ENCODE results near the gene KIF18B.

Gene KIF18B

DNA sequence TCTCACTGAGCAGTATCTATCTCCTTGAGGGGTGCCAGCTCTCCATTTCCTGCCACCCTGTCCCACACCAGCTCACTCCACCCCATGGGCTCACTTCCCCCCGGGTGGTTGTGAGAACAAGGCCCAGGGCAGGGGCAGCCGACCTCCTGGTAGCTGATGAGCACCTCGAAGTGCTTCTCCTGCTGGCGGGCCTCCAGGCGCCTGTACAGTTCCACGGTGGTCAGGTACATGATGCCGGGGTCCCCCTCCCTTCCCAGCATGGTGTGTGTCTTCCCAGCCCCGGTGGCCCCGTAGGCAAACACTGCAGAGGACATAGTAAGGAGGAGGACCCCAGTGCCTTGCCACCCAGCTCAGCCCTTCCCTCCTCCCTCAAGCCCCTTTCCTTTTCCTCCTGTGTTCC is 12.5 kb downstream of the KIF18B start:
- no peak for DNase-seq (ENCODE audit: low read depth)

DNA sequence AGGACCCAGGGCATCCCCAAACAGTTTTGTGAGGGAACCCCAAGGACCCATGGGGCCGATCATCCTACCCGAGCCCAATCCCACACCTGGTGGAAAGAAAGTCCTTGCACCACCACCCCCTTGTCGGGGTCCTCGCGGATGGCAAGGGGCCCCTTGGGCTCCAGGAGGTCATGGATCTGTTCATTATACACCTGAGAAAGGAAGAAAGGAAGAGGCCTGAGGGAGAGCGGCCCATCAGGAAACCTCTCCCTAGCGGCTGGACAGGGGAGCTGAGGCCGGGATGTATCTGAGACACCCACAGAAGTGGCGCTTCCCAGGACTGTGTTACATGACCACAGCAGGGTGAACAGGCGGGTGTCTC is 12.8 kb downstream of the KIF18B start:
- no peak for DNase-seq (ENCODE audit: low read depth)

DNA sequence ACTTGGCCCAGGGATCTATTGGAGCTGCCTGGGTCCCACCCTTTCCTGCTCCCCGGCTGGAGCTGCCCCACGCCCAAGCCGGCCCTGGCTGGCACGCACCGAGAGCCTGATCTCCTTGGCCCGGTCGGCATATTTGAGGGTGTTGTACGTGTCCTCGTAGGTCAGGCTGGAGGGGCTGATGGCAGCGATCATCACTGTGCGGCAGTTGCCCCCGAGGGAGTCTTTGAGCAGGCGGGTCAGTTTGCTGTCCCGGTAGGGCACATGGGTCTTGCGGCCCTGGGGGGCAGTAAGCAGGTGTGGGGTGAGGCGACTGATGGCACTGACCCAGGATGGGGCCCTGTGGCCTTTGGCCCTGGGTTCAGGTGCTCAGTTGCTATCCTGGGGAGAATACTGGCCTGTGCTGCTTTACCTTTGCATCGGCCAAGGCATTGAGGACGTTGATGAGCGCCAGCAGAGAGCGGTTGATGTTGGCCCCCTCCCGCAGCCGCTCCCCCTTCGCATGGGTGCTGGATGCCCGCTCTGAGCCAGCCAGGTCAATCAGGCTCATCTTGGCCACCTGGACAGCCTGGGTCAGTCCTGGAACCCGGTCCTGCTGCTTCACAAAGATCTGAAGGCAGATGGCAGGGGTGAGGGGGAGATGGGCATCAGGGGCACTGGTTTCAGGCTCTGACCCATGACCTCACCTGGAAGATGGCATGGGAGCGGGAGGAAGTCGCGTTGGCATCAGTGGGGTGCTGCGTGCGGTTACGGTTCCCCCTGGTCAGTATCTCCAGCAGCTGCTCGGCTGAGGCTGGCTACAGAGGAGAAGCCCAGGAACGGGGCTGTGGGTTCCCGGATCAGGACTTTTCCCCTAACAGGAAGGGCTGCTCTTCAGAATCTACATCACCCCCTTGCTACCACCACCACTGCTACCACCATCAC is 13.5 kb downstream of the KIF18B start:
- no peak for DNase-seq (ENCODE audit: low read depth)

DNA sequence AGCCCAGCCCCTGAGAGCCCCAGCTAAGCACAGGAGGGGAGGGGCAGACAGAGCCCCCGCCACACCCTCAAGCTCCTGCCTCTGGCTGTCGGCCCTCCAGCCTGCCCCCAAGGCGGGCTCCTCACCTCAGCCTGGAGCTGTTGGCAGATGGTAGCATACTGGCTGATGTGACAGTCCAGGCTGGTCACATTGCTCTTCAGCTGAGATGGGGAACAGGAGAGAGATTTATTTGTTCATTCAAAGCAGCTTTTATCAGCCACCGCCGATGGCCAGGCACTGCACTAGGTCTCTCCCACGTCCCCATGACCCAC is 14.8 kb downstream of the KIF18B start:
- no peak for DNase-seq (ENCODE audit: low read depth)

DNA sequence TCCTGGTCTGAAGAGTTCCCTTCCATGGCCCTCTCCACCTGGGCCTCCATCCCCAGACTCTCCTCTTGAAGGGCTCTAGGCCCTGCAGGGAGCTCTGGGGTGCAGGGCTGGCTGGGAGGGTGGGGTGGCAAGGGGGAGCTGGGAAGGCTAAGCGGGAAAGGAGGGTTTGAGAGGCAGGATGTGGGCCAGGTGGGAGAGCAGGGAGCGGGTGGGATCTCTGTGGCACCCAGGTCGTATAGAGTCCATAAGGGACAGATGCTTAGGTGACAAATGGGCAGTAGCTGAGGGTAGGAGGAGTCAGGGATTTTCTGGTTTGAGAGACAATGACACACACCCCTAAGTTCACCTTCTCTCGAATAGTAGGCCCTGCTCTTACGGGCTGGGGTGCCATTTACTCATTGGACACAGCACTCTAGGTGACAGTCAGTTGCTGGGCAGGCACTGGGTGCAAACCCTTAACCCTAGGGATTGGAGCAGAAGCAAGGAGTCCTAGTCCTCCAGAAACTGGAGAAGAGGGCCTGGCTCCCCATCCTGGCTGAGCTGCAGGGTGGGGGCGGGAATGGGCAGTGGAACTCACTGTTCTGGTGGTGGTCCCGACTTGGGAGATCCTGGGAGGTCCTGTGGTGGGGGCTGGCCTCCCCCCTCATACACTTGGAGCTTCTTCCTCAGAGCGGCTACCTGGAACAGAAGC is 15.3 kb downstream of the KIF18B start:
- DNase-seq (ENCODE audit: low read depth): no peak

DNA sequence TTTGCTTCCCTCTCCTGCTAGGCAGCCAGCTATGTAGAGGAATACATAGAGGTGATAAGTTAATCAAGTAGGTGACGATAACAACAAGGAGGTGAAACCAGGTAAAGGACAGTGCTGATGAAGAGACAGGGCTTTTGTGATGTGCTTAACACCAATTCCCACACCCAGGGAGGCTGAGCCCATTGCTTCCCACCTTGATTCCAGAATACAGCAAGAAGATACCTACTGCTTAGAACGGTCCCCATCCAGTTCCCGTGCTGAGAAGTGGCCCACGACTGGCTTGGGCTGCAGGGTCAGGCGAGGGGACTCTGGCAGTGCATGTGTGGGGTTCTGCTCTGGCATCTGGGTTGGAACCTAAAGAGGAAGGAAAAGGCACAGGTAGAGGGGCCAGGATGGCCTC is 16.2 kb downstream of the KIF18B start:
- no peak for DNase-seq (ENCODE audit: low read depth)

DNA sequence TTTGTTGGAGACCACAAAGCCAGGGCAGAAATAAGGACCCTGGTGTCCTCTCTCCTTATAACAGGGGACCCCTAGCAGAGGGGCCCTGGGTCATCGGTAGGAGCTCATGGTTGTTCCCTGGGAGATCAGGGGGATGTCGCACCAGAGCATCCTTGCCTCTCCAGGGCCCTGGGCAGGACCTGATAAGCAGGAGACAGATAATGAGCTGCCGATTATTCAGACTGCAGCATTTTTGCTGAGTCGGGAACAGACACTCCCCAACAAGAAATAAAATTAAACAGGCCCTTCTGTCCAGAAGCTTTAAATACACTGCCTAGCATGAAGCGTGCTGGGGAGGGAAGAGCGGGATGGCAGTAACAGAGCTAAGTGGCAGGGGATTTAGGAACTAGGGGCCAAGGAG is 16.9 kb downstream of the KIF18B start:
- no peak for DNase-seq (ENCODE audit: low read depth)

DNA sequence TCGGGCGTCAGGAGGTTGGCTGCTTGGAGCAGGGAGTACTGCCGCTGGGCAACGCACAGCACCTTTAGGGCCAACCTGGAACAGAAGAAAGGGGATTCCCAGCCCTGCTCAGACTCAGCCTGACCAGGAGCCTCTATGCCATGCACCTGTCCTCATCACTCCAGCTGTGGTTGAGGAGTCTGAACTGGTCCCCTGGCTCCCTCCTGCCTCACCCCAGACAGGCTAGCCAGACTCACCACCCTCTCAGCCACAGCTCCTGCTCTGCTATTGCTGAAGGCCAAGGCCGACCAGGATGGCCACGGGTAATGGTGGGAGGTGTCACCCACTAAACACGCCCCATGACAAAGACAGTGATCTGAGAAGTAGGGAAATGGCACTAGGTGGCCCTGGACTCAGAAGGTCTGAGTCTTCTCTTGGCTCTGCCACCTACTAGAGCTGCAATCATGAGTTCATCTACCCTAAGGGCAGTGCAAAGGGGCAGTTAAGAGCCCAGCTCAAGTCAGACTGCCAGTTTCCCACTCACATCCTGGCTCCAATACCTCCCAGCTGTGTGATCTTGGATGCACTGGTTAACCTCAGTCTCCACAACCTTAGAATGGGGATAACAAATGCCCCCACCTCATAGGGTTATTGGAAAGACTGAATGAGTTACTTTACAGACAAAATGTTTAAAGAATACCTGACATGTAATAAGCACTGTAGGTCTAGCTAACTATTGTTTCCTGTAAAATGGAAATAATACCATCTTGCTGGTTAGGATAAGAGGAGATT is 18.4 kb downstream of the KIF18B start:
- DNase-seq (ENCODE audit: low read depth): no peak

DNA sequence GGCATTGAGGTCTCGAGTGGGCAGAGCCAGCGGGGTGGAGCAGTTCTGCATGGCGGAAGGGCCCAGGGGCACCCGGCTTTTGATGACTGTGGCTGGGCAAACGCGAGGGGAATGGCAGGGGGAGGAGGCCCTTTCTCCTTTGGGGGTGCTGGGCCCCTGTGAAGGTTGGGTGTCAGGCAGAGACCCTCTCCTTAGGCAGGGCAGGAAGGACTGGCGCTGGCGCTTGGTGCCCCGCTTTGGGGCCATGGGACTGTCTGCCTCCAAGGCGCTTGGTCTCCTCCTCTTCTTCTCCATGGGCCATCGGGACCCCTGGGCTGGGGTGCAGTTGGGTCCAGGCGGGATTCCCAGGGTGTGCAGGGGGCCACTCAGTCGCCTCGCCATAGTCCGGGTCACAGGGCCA is 19.4 kb downstream of the KIF18B start:
- no peak for DNase-seq (ENCODE audit: low read depth)

DNA sequence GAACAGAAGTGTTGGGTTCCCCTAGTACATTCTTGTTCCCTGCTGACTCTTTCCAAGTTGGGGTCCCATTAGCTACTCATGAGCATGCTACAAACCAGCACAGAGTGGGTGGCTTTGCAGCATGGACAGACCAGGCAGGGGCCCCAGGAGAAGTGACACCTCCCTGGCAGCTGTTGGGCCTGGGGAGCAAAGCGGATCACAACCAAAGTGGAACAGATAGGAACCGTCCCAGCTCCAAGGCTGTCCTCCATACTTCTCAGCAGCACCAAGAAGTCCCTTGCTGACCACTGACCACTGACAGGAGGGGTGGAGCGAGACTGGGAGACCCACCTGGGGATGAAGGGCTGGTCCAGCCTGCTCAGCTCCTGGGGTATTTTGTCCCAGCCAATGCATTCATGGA is 19.9 kb downstream of the KIF18B start:
- no peak for DNase-seq (ENCODE audit: low read depth)

DNA sequence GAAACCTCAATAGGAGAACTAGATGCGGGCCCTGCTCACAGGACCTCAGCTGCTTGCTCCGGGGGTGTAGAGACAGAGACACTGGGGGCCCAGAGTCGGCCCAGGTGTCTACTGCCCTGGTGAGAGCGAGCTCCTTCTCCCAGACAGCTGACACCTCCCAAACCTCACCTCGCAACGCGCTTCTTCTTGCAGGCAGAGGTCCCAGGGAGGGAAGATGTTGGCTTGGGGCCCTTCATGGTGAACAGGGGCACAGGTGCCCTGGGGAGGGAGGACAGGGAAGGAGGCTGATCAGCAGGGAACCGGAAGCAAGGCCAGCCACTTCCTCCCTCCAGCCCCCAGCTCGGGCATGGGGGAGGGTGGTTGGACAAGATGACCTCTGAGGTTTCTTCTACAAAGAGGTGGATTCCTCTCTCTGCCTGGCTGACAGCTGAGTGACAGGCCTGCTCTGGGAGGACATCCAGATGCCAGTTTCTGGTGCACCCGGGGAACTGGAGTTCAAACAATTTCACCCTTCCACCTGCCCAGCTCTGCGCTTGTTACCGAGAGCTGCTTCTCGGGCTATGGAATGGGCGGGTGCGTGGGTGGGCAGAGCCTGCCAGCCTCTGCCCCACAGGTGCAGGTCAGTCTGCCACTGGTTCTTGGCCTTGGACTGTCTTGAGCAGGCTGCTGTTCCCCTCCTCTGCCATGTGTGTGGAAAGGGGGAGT is 20.6 kb downstream of the KIF18B start:
- no peak for DNase-seq (ENCODE audit: low read depth)

DNA sequence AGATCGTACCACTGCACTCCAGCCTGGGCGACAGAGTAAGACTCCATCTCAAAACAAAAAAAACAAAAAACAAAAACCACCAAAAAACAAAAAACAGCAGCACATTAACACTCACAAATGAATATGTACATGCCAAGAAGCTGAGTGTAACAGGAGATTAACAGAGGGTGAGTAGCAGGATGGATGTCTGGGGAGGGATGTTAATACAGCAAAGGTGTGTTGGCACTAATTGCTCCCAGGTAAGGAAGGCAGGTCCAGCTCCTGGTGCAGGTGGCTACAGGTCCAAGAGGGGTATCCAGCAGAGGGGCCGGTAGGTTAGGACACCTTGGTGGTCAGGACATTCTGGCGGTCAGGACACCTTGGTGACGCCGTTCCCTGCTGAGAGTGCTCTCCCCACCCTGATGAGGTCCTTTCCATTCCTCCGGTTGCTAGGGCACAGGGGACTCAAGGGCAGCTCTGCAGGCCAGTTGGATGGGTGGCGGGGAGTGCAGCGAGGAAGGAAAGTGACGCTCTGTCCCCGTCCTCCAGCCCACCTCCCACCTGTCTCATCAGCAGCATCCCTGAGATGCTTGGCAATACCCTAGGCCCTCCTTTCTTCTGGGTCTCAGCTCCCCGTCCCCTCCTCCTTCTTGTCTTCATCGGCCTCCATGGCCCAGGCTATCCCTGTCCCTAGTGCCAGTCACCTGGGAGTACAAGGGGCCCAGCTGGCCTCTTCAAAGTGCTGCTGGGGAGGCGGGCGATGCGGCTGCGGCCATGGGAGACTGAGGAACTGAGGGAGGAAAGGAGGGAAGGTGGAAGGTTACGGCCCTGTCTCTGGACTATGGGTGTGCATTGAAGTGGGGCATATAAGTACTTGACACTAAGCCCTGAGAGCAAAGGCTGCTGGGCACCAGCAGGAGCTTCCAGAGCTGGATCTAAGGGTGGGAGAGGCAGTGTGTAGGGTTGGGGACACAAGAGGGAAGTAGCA is 21.6 kb downstream of the KIF18B start:
- DNase-seq (ENCODE audit: low read depth): no peak

DNA sequence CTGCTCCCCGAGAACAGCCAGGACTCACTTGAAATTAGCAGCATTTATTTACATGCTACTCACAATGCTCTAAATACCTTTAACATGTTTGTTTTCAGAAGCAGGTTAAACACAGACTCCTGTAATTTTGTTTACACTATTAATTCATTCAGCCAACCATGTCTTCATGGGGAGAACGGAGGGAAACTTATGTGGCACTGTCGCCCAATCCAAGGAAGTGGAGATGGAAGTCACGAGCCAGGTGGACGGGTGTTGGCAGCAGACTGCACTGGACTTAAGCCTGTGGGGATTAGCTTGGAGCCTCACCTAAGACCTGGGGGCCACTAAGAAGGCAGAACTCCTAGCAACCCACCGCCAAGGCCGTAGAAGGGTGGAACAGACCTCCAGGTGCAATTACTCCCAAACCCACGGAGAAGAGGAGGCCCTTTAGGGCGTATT is 23.4 kb downstream of the KIF18B start:
- no peak for DNase-seq (ENCODE audit: low read depth)

DNA sequence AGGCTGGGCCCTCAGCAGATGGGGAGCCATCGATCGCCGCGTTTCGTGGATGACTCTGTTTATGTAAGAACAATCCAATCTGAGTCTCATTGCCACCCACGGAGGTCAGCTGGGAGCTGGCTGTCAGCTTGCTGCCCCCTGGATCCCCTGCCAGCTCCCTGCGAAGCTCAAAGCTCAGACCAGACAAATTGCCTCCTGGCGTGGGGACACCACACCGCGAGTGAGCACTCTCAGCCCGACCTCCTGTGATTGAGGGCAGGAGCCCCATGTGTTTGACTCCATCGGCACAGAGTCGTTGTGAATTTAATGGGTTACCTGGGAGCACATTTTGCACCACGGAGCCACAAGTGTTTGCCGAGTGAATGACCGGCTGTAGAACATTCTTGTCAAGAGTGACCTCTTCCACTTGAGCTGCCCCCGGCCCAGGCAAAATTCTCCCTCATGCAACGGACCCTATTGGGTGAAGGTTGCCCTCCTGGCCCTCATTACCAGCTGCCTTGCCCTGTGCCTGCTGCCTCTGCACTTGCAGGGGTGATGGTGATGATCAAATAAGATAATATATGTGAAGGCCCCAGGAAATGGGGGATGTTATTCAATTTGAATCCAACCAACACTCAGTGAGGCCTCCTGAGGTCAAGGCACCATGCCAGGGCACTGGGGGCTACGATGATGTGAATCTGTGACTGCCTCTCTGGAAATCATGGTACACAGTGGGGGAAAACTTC is 24.7 kb downstream of the KIF18B start:
- DNase-seq (ENCODE audit: low read depth): no peak

DNA sequence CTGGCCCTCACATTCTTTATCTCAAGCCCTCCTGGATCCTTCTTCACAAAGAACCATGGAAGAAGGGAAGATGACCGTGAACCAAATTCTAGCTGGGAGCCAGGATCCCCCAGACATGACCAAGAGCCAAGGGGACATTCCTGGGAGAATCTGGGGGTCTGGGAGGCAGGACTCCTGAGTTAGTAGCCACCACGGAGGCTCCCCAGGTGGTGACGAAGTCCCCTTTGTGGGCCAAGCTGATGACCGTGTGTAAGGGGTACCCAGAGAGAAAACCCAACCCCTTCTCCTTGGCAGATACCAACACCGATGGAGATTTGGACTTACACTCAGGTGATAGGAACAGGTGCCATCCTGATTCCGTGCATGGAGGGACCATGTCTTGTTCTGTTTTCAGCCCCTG is 25.4 kb downstream of the KIF18B start:
- no peak for DNase-seq (ENCODE audit: low read depth)

DNA sequence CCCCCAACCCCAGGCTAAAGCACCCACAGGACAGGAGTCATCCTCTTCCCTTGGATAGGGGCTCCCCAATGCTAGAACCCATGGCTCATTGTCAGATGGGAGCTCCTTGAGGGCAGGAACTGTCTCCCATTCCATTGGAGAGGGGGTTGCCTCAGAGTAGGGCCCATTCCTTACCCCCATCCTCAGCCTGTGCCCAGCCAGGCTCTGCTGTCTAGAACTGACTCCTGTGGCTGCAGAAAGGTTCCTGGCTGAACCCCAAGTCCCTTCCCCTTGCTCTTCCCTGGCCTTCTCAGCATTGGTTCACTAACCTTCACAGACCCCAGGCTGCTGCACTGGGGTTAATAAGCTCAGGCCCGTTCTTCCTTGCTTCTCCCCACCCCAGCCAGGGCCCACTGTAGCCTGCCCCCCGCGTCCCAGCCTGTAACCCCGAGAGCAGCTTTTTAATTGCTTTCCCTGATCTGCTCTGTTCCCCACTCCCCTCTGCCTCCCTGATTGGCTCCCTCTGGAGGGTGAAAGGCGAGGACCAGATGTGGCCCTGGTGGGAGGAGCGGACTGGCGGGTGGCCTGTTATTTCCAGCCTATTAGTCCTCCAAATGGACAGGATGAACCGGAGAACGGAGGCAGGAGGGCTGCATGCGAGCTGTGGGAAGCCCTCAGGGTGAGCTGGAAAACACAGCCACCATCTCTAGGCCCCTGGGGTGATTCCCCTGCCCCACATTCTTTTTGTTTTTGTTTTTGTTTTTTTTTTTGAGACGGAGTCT is 26.3 kb downstream of the KIF18B start:
- no peak for DNase-seq (ENCODE audit: low read depth)

DNA sequence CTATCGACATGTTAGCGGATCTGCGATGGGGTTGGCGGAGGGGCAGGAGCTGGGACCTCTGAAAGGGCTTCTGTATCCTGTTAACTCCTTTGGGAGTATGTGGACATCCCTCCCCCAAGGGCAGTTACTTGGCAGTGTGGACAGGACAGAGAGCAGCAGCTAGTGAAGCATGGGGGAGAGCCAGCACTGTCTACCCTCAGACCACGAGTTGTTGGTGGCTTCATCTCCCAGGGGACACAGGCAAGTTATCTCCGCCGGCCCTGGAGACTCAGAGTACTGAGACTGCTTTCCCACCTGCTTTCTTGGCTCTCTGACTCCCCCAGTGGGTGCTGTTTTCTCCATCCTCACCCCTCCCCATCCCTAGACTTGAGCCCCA is 27.0 kb downstream of the KIF18B start:
- no peak for DNase-seq (ENCODE audit: low read depth)

DNA sequence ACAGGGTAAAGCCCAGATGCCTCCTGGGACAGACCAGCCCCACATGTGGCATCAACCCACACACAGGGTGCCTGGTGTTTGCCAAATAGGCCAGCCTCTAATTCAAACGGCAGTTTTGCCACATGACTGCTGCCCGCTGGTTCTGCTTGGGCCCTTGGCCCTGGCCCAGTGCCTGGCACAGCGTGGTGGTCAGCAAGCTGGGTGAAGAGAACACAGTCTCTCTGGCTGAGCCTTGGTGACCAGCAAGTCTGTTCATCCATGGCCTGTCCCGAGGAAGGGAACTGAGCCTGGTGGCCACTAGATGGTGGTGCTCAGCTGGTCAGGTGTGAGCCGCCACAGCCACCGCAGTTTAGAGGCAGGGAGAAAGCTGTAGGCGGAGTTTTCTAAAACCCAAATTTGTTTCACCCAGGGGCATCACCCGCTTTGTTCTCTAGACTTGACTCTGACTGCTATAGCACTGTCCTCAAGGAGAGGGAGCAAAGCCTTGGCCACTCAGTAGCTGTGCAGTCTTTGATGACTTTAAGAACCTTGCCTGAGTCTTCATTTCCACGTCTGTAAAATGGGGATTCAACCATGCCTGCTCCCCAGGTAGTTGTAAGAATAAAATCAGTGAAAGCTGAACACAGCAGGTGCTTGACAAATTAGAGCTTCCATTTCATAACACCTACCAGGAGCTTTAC is 27.5 kb downstream of the KIF18B start:
- DNase-seq (ENCODE audit: low read depth): peak; percentile 78

DNA sequence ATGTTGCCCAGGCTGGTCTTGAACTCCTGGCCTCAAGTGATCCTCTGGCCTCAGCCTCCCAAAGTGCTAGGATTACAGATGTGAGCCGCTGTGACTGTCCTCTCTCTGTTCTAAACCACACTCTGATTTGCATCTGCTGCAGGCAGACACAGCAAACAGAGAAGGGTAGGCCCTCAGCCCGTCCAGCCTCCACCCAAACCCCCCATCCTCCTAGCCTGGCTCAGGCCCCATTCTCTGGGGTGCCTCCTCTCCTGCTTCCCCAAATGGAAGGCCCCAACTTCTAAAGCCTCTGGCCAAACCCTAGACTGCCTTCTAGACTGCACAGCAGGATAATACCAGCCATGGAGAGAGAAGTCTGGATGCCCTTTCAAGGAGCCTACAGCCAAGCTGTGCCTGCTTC is 28.2 kb downstream of the KIF18B start:
- no peak for DNase-seq (ENCODE audit: low read depth)
